ENCODE measurements around the gene SRC. TPM values are rescaled to one million over a fixed set of nuclear protein-coding genes. Genes with fewer than 3 reads are reported as not detected.

Gene SRC
- total RNA-seq, 1 experiment from 2014 or later, result 42.3 TPM

GRCh38 chr20:37333848-37334318 lies 12.1 kb upstream of the SRC start:
- Histone ChIP-seq H3K27me3 (ENCODE audit: insufficient read depth, low read length) (no peaks in the 10 kb centered on the region), H3K4me2 (ENCODE audit: low read length) (no peak overlapping the region), H4K20me1 (ENCODE audit: insufficient read depth) (no peaks in the 10 kb centered on the region), H3K4me1 (ENCODE audit: control insufficient read depth in 1 of 2, insufficient read depth in 2 of 2, low read length in 2 of 2) (peaks cover 4 to 12% of the 10 kb centered on the region in 2 experiments; a peak in 2 of 4 replicates), H2AFZ (ENCODE audit: low read depth, low read length, poor library complexity, severe bottlenecking) (no peak overlapping the region), H3K9ac (ENCODE audit: low read length) (no peak overlapping the region), H3K27ac (ENCODE audit: low read depth, low read length) (no peak overlapping the region), H3K4me3 (replicated peaks in 1 of 2; ENCODE audit: low read depth in 1 of 2, low read length in 2 of 2) (no peak overlapping the region), H3K36me3 (ENCODE audit: control insufficient read depth in 1 of 2, insufficient read depth in 2 of 2, low read length in 2 of 2) (no peaks in the 10 kb centered on the region), H3K9me3 (ENCODE audit: control insufficient read depth in 1 of 2, insufficient read depth in 1 of 2, low read depth in 1 of 2, low read length in 2 of 2) (no peaks in the 10 kb centered on the region), H3K9me2 (ENCODE audit: insufficient read depth) (no peaks in the 10 kb centered on the region), H3K79me2 (ENCODE audit: insufficient read depth, low read length) (no peaks in the 10 kb centered on the region)
- intact Hi-C loops (cut with micrococcal nuclease), result no loop called here
- TF ChIP-seq SP1 (IDR thresholded peaks at IDR 0.05; ENCODE audit: low read depth) (no peak), REST (IDR thresholded peaks at IDR 0.05; ENCODE audit: low read depth) (no peak), CTCF (IDR thresholded peaks at IDR 0.05 in 2 of 3, conservative IDR thresholded peaks at IDR 0.05 in 1 of 3; ENCODE audit: borderline replicate concordance in 1 of 3, insufficient read depth in 1 of 3, low read depth in 2 of 3, low read length in 2 of 3) (no peak)
- ChIA-PET RAD21 (ENCODE audit: low non-redundant PET in 1 of 2, low total read pairs in 2 of 2, uncharacterized antibody in 2 of 2, unreplicated experiment in 2 of 2) (no interaction called here), CTCF (no interaction called here), POLR2A (no interaction called here)
- DNase-seq (ENCODE audit: low read depth, low spot score) (no peak), ATAC-seq (no peak)
- BruUV-seq (replicated peaks), result no TSS peak

All from HCT116 (cell line).